Common myeloid progenitor, CD34-positive (primary cell): Measurements from ENCODE around the gene TRPM3.

Experiments used
- CTCF ChIA-PET: fragments of 350-600 bp; sonication (Branson Sonifier 250); formaldehyde crosslinking; loops from one replicate; lab custom pipeline; 2021; ENCODE audit warnings: antibody characterized with exemption; lab: Charles Lee
- POLR2A ChIA-PET: fragments of 350-600 bp; sonication (Branson Sonifier 250); formaldehyde crosslinking; loops from one replicate; lab custom pipeline; 2021; ENCODE audit warnings: antibody characterized with exemption; lab: Charles Lee
- DNase-seq, 3 donors: peaks; one replicate each; pipeline versions ENCODE4 v3.0.0 to v3.0.0-alpha.2; 2013
- H3K27ac ChIP-seq, 2 experiments: 1 replicate in 1 of 2; 2 replicates in 1 of 2; pipeline ENCODE4 v1.7.0; 2013; ENCODE audit warnings: inconsistent platforms in 2 of 2, low read length in 2 of 2, mild to moderate bottlenecking in 2 of 2, low read depth in 1 of 2, moderate library complexity in 1 of 2; ENCODE audit not compliant: severe bottlenecking in 2 of 2, insufficient read depth in 1 of 2, poor library complexity in 1 of 2
- H3K27me3 ChIP-seq, 5 experiments: replicated peaks in 2 of 5; 1 replicate in 3 of 5; 2 replicates in 2 of 5; pipeline versions ENCODE4 v1.6.1 to v1.7.0; 2013; ENCODE audit warnings: low read length in 4 of 5, mild to moderate bottlenecking in 2 of 5, moderate library complexity in 2 of 5, inconsistent platforms in 1 of 5; ENCODE audit not compliant: insufficient read depth in 5 of 5, control insufficient read depth in 4 of 5
- H3K36me3 ChIP-seq, 4 experiments: 1 replicate in 2 of 4; 2 replicates in 2 of 4; pipeline versions ENCODE4 v1.6.1 to v1.7.0; 2013; ENCODE audit warnings: low read length in 3 of 4, control low read depth in 1 of 4, mild to moderate bottlenecking in 1 of 4; ENCODE audit not compliant: control insufficient read depth in 4 of 4, insufficient read depth in 4 of 4
- H3K4me1 ChIP-seq, 4 experiments: 1 replicate in 3 of 4; 2 replicates in 1 of 4; pipeline versions ENCODE4 v1.6.1 to v1.7.1; 2013; ENCODE audit warnings: low read length in 3 of 4, mild to moderate bottlenecking in 3 of 4, control low read depth in 1 of 4, inconsistent platforms in 1 of 4, moderate library complexity in 1 of 4; ENCODE audit not compliant: control insufficient read depth in 4 of 4, insufficient read depth in 4 of 4; ENCODE audit errors: control extremely low read depth in 1 of 4
- H3K4me3 ChIP-seq, 7 experiments: 1 replicate in 4 of 7; 2 replicates in 3 of 7; pipeline versions ENCODE4 v1.5.1 to v1.7.0; 2013; ENCODE audit warnings: mild to moderate bottlenecking in 7 of 7, low read length in 6 of 7, moderate library complexity in 6 of 7, inconsistent platforms in 2 of 7, low read depth in 2 of 7, control low read depth in 1 of 7; ENCODE audit not compliant: insufficient read depth in 4 of 7, control insufficient read depth in 1 of 7; ENCODE audit errors: extremely low read depth in 1 of 7
- H3K9me3 ChIP-seq, 5 experiments: 1 replicate in 4 of 5; 2 replicates in 1 of 5; pipeline versions ENCODE4 v1.6.1 to v1.7.1; 2013; ENCODE audit warnings: low read length in 4 of 5, mild to moderate bottlenecking in 2 of 5, inconsistent platforms in 1 of 5, low read depth in 1 of 5, moderate library complexity in 1 of 5; ENCODE audit not compliant: control insufficient read depth in 4 of 5, insufficient read depth in 2 of 5; ENCODE audit errors: control extremely low read depth in 1 of 5
- WGBS: methylation state at CpG from one replicate; pipeline ENCODE4 v1.1.5; 2013; ENCODE audit not compliant: insufficient coverage; 5-methylcytosine and 5-hydroxymethylcytosine counted together

TRPM3 gene

DNA sequence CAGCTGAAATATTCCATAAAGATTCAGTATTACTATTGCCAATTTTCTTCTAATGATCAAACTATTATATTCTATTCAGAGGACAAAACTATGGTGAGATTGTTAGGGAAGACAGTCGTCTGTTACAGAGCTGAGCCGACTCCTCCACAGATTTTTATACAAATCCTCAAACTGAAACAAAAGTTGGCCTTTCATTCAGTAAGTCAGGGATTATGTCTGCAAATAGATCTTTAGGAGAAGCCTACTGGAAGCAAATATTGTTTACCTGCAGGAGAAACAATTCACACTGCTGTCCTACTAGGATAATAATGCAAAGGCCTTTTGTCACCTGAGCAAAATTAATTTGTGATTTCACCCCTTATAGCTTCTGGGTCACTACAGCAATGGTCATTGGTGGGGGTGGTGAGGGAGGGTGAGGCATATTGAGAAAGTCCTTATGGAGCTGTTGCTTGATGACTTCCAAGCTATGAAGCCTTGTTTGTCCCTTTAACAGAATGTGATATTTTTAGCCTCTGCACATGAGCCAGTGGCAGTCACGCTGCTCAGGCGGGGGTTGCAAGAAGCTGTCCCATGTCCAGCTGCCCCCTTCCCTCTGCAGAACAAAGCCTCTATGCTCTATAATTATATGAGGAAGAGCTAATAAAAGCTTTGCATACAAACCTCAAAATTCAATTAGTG, 506.5 kb downstream of the TRPM3 start:
- Histone ChIP-seq H3K36me3 (no peaks in the 10 kb centered on the region), H3K9me3 (peaks cover 0 to 3% (median 0%) of the 10 kb centered on the region in 5 experiments), H3K27me3 (no peaks in the 10 kb centered on the region), H3K4me1 (peaks cover 0 to 10% (median 0%) of the 10 kb centered on the region in 4 experiments), H3K4me3 (no peak overlapping the region), H3K27ac (no peak overlapping the region)
- 100% methylated on average over 2 of the region's 4 CpGs for WGBS
- ChIA-PET CTCF (interaction anchor here (1.0 to 1.1 kb wide), 2 partner anchors 14 to 20 kb away, joined by 3 read pairs; no protein-coding TSS in a partner anchor), POLR2A (no interaction called here)
- DNase-seq: no peak

- no peak for DNase-seq
- Histone ChIP-seq H3K9me3 (peaks cover 0 to 3% (median 0%) of the 10 kb centered on the region in 5 experiments), H3K27ac (no peak overlapping the region), H3K36me3 (no peaks in the 10 kb centered on the region), H3K27me3 (no peaks in the 10 kb centered on the region), H3K4me1 (peaks cover 0 to 12% (median 1%) of the 10 kb centered on the region in 4 experiments), H3K4me3 (no peak overlapping the region)
- ChIA-PET POLR2A (no interaction called here), CTCF (interaction anchor here (1.1 to 1.4 kb wide), 5 partner anchors 9 to 273 kb away, joined by 3 to 6 read pairs (median 3); no protein-coding TSS in a partner anchor)
- WGBS: 100% methylated on average over 2 of the region's 4 CpGs
Observed at GRCh38 chr9:70613024-70613768, 508.2 kb downstream of the TRPM3 start.

DNA sequence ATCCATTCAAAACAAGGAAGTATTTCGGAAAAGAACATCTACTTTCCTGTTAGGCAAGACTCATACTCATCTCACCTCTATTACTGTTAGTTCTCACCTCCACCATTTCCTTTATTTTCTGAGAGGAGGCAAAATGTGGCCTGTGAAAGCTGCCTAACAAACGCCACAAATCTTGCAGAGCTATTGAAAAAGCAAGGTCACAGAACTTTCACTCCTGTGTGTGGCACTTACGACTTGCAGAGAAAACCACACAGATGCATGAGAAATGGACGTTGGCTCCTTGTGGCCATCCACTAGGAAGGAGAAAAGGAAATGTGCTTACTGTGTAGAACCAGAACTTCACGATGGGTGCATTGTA, 511.2 kb downstream of the TRPM3 start:
- Histone ChIP-seq H3K4me3 (no peak overlapping the region), H3K4me1 (peaks cover 0 to 17% (median 5%) of the 10 kb centered on the region in 4 experiments), H3K36me3 (no peaks in the 10 kb centered on the region), H3K27me3 (no peaks in the 10 kb centered on the region), H3K9me3 (peaks cover 0 to 9% (median 0%) of the 10 kb centered on the region in 5 experiments), H3K27ac (no peak overlapping the region)
- ChIA-PET POLR2A (no interaction called here), CTCF (no interaction called here)
- no peak for DNase-seq
- WGBS: 97% methylated on average over 5 of the region's 5 CpGs

GRCh38 chr9:70609542-70610286, 511.7 kb downstream of the TRPM3 start:
- ChIA-PET CTCF (no interaction called here), POLR2A (no interaction called here)
- 70% methylated on average over 4 of the region's 6 CpGs for WGBS
- H3K4me3 ChIP-seq: no peak overlapping the region
- H3K4me1 ChIP-seq: peaks cover 0 to 11% (median 5%) of the 10 kb centered on the region in 4 experiments
- no peak for DNase-seq
- no peaks in the 10 kb centered on the region for H3K36me3 ChIP-seq
- peaks cover 0 to 9% (median 0%) of the 10 kb centered on the region in 5 experiments for H3K9me3 ChIP-seq
- H3K27me3 ChIP-seq: no peaks in the 10 kb centered on the region
- no peak overlapping the region for H3K27ac ChIP-seq

DNA sequence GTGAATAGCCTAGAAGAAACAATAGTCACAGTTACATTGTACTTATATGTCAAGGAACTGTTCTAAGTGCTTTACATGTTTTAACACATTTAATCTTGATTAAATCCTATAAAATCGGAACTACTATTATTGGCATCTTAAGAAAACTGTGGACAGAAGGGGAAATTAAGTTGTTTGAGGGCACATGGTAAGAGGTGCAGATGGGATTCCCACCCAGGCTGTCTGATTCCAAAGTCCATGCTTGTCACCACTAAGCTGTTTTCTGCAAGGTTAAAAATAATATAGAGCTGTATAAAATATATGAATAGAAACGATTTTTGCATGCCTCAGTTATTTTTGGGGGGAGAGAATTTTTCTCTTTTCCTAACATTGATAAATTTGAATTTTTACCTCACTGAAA, 512.4 kb downstream of the TRPM3 start:
- peaks cover 0 to 11% (median 5%) of the 10 kb centered on the region in 4 experiments for H3K4me1 ChIP-seq
- ChIA-PET CTCF (interaction anchor here (1.2 kb wide), 1 partner anchor 124 kb away, joined by 4 read pairs; no protein-coding TSS in a partner anchor), POLR2A (no interaction called here)
- no peak for DNase-seq
- H3K9me3 ChIP-seq: peaks cover 0 to 9% (median 0%) of the 10 kb centered on the region in 5 experiments
- no peak overlapping the region for H3K4me3 ChIP-seq
- H3K27me3 ChIP-seq: no peaks in the 10 kb centered on the region
- WGBS: no CpG with 5 or more reads among the region's 2 CpGs
- no peaks in the 10 kb centered on the region for H3K36me3 ChIP-seq
- H3K27ac ChIP-seq: no peak overlapping the region

DNA sequence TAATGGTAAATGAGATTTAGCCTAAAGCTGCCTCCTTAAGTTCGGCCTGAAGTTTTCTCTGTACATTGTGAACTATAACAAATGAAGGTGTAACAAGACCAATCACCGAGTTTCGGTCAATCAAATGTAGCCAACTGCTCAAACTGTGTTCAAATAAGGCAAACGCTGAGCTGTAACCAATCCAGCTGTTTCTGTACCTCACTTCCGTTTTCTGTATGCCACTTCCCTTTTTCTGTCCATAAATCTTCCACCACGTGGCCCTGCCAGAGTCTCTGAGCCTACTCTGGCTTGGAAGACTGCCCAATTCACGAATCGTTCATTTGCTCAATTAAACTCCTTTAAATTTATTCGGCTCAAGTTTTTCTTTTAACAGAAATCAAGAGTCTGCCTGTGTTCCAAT, 513.5 kb downstream of the TRPM3 start:
- peak; percentile 93 to 97 (median 96) for DNase-seq
- ChIA-PET POLR2A (no interaction called here), CTCF (interaction anchor here (1.2 kb wide), 2 partner anchors 22 to 123 kb away, joined by 3 to 4 read pairs; no protein-coding TSS in a partner anchor)
- peaks cover 0 to 9% (median 0%) of the 10 kb centered on the region in 5 experiments for H3K9me3 ChIP-seq
- peaks cover 0 to 11% (median 5%) of the 10 kb centered on the region in 4 experiments for H3K4me1 ChIP-seq
- WGBS: 6% methylated on average over 7 of the region's 9 CpGs
- H3K4me3 ChIP-seq: peak overlapping the region in 1 of 7 experiments; percentile 34
- H3K27ac ChIP-seq: no peak overlapping the region
- no peaks in the 10 kb centered on the region for H3K27me3 ChIP-seq
- no peaks in the 10 kb centered on the region for H3K36me3 ChIP-seq
